Activated CD8-positive, alpha-beta memory T cell treated with anti-CD3 and anti-CD28 coated beads, Interleukin-2, amount 50 U/mL, for 24 hours (primary cell): ENCODE measurements around the gene MAP2K5.
"Not testable (repeated sequence)": the region's sequence is repeated elsewhere in the genome, so short reads cannot be mapped to it uniquely, and the experiment has no call there.

Experiments
- DNase-seq: peaks from one replicate; pipeline ENCODE4 v3.0.0-alpha.2; 2020; ENCODE audit errors: extremely low read depth

Gene MAP2K5

DNA sequence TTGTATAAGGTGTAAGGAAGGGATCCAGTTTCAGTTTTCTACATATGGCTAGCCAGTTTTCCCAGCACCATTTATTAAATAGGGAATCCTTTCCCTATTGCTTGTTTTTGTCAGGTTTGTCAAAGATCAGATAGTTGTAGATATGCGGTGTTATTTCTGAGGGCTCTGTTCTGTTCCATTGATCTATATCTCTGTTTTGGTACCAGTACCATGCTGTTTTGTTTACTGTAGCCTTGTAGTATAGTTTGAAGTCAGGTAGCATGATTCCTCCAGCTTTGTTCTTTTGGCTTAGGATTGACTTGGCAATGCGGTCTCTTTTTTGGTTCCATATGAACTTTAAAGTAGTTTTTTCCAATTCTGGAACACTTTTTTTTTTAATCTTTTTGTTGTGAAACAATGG is 130.3 kb downstream of the MAP2K5 start:
- DNase-seq = not testable (repeated sequence)

DNA sequence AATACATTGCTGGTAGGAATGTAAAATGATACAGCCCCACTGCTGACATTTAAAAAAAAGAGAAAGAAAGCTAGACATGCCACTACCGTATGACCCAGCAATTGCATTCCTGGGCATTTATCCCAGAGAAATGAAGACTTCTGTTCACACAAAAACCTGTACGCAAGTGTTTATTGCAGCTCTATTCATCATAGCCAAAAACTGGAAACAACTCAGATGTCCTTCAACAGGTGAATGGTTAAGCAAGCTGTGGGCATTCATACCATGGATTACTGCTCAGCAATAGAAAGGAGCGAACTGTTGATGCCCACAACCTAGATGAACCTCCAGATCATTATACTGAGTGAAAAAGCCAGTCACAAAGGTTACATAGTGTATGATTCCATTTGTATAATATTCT is 132.5 kb downstream of the MAP2K5 start:
- no peak for DNase-seq

- no peak for DNase-seq
These were observed 135.6 kb downstream of the MAP2K5 start for GRCh38 chr15:67678089-67678488.

- no peak for DNase-seq
These were observed 136.5 kb downstream of the MAP2K5 start for GRCh38 chr15:67678993-67679392.

- DNase-seq = no peak
These were observed 138.1 kb downstream of the MAP2K5 start for GRCh38 chr15:67680641-67681040.

DNA sequence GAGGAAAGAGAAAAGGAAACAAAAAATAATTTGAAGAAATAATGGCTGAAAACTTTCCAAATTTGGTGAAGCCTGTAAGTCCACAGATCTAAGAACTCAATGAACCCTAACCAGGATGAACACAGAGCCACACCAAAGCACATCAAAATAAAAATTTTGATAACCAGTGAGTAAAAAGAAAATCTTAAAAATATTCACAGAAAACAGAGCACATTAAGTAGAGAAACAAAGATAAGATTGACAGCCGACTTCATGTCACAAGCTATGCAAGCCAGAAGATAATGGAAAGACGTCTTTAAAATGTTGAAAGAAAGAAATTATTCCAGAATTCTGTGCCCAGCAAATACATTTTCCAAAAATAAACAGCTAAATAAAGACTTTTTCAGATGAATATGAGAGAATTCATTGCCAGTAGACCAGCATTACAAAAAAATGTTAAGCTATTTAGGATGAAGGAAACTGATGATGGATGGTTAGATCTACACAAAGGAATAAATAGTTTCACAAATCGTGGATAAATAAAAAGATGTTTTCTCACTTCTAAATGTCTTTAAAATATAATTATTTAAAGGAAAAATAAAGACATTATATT is 142.6 kb downstream of the MAP2K5 start:
- no peak for DNase-seq

DNA sequence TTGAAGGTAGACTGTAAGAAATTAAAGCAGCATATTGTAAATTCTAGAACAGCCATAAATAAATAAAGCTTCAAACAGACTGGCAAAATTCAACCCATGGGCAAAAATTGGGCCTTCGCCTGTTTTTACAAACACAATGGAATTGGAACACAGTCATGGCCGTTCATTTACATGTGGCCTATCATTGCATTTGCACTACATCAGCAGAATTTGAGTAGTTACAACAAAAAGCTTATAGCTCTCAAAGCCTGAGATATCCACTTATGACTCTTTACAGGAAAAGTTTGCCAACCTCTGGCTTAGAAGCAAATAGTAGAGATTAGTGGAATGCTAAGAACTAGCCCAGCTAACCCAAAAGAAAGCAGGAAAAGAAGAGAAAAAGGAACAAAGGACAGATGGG is 143.2 kb downstream of the MAP2K5 start:
- no peak for DNase-seq

GRCh38 chr15:67690936-67691335 is 148.4 kb downstream of the MAP2K5 start:
- no peak for DNase-seq

- no peak for DNase-seq
These were observed 148.9 kb downstream of the MAP2K5 start for GRCh38 chr15:67691450-67691849.

- DNase-seq = no peak
These were observed 150.1 kb downstream of the MAP2K5 start for GRCh38 chr15:67692573-67692972.

DNA sequence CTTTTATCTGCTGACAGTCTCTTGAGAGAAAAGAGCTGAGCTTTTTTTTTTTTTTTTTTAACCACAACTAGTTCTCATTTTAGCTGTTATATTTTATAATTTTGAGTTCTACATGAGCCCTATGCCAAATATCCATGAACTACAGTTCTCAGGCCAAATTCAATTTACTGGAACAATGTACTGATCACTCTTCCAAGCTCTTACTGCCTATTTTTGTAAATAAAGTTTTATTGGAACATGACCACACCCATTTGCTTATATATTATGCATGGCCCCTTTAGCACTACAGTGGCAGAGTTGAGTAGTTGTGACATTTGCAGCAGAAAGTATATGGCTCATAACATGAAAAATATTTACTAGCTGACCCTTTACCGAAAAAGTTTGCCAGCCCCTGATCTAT is 153.6 kb downstream of the MAP2K5 start:
- DNase-seq = no peak

DNA sequence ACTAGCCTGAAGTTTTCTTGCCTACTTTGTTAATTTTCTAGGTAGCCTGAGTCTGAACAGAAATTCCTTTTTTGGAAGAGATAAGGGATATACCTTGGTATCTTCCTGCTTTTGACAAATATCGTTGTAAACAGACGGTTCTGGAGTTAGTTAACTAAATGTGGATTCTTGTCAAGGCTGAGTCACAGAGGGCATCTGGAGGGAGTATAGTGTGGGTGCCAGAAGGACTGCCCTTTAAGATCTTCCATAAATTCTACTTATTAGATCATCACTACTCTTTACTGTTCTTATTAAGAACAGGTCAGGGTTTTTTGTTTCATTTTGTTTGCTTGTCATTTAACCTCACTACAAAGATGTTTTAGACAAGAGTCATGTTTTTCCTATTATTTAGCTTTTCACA is 157.5 kb downstream of the MAP2K5 start:
- DNase-seq = no peak

GRCh38 chr15:67701669-67702068 is 159.2 kb downstream of the MAP2K5 start:
- no peak for DNase-seq

DNA sequence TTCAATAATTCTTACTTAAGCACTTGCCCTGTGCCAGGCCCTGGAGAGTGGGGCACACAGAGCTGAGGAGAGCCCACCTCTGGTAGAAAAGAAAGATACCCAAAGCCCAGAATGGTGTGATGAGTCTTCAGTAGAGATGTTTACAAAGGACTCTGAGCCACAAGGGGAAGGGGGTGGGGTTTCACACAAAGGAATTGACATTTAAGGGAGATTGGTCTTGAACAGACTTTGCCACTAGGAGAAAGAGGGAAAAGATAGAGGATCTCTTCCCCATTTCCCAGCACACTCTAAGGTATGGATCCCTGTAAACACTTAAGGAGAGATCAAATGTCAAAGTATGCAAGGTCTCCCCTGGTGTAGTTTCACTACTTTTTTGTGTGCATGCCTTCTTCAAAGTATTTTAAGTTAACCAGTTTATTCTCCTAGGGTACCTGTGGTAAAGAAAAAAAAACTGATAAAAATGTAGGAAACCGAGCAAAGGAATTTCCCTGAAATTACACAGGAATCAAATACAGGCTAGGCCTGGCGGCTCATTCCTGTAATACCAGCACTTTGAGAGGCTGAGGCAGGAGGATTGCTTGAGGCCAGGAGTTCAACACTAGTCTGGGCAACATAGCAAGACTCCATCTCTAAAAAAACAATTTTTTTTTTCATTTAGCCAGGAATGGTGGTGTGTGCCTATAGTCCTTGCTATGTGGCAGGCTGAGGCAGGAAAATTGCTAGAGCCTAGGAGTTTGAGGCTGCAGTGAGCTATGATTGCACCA is 165.2 kb downstream of the MAP2K5 start:
- no peak for DNase-seq

- no peak for DNase-seq
These were observed 166.0 kb downstream of the MAP2K5 start for GRCh38 chr15:67708500-67708899.

DNA sequence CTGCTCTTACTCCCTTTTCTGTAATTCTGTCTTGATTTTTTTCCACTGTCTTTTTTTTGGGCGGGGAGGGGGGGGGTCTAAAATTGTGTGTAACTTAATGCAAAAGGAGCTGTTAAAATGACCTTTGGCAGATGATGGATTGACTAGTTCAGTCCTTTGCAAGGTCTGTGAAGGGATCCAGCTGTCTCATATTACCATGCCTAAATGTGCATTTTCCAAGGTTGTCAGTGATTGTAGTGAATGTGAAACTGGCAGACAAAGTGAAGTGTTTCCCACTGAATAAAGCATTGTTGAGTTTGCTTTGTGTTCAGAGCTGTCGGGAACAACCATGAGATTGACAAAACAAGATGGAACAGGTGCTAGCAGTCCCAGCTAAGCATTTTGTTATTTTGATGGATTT is 172.7 kb downstream of the MAP2K5 start:
- DNase-seq = no peak

DNA sequence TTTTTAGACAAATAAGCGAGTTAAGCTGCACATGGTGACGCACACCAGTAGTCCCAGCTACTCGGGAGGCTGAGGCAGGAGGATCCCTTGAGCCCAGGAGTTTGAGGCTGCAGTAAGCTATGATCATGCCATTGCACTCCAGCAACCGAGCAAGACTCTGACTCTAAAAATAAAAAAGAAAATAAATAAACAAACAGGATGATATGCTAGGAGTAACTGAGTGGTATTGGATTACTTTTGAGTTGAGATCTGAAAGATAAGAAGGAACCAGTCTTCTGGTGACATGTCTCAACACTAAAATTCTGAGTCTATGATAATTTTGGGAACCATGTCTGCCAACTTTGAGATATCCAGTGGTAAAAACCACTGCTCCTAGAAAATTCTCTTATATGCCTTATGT is 173.7 kb downstream of the MAP2K5 start:
- DNase-seq = no peak

- no peak for DNase-seq
These were observed 175.3 kb downstream of the MAP2K5 start for GRCh38 chr15:67717776-67718175.

- DNase-seq = no peak
These were observed 176.9 kb downstream of the MAP2K5 start for GRCh38 chr15:67719330-67719959.

- DNase-seq = no peak
These were observed 178.2 kb downstream of the MAP2K5 start for GRCh38 chr15:67720556-67721175.

DNA sequence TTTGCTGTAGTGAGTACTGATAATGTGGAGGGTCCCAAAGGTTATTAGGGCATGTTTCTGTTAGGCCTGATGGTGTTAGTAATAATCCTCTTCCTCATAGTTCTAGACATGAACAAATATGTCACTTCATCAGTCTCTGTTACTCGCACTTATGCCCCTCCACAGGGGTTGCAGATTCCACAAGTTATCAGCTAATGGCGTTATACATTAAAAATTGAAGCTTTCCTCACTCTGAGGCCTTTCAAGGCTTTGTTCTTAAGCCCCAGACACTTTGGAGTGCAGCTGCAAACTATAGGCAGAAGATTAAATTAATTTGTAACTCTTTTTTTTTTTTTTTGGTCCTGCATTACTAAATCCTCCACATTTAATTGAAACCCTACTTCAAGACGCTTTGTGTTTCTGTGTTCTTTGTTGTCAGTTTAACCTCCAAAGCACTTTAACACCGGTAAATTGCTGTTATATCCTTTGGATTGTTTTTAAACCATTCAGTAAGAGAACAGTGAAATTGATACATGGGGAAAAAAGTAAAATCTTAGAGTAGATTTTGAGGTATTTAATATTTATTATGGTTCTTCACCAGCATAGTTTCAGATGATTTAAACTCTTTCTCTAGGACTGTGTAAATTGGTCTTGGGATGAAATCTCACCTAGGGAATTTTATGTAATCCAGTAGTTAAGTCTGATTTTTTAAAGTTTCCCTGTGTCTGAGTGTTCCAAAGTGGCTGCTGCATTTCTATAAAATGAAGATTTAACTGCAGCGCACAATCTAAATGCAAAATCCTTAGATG is 179.7 kb downstream of the MAP2K5 start:
- no peak for DNase-seq
